Tibial artery (tissue), 4 donors: ENCODE data around the gene MFF.
A peak's percentile ranks its signal among the peaks of the same experiment; 100 is the strongest.

ENCODE experiments used
- DNase-seq, 2 donors: peaks; one replicate each; pipeline ENCODE4 v3.0.0-alpha.2; 2019
- H3K27ac ChIP-seq, 2 donors: fragments of 200-600 bp; sonication (generic) in 1 of 2; 1 replicate in 1 of 2; 2 replicates in 1 of 2; pipeline ENCODE4 v1.5.1; 2018 to 2019; ENCODE audit warnings: mild to moderate bottlenecking in 1 of 2
- H3K27me3 ChIP-seq, 2 donors: fragments of 200-600 bp; sonication (generic) in 1 of 2; one replicate each; pipeline versions ENCODE4 v1.5.1 to v1.6.0; 2016 to 2019
- H3K36me3 ChIP-seq, 3 donors: fragments of 200-600 bp; sonication (generic) in 2 of 3; one replicate each; pipeline ENCODE4 v1.5.1; 2016 to 2019; ENCODE audit warnings: mild to moderate bottlenecking in 2 of 3
- H3K4me1 ChIP-seq, 4 donors: fragments of 200-600 bp; sonication (generic) in 2 of 4; 1 replicate in 3 of 4; 2 replicates in 1 of 4; pipeline ENCODE4 v1.5.1; 2016 to 2019
- H3K4me3 ChIP-seq, 2 donors: fragments of 200-600 bp; sonication (generic) in 1 of 2; 1 replicate in 1 of 2; 2 replicates in 1 of 2; pipeline ENCODE4 v1.5.1; 2018 to 2019; ENCODE audit warnings: mild to moderate bottlenecking in 2 of 2
- H3K9me3 ChIP-seq, 3 donors: fragments of 200-600 bp; sonication (generic) in 1 of 3; one replicate each; pipeline ENCODE4 v1.5.1; 2016 to 2019
- intact Hi-C: fragments of 100-400 bp; cut with DNase I; formaldehyde crosslinking; loops from one replicate; pipeline ENCODE4 v1.15.0; 2023; ENCODE audit warnings: low total_unique reads
- TF ChIP-seq, protein P1 (sequence below), 2 experiments: fragments of 200-600 bp in 1 of 2; fragments of 450-650 bp in 1 of 2; IDR thresholded peaks; one replicate each; pipeline ENCODE4 v1.5.1; 2017 to 2019; ENCODE audit warnings: antibody characterized with exemption in 2 of 2, mild to moderate bottlenecking in 1 of 2, moderate library complexity in 1 of 2

MFF gene

GRCh38 chr2:227322530-227323205, 2.4 kb upstream of the MFF start:
- no peak overlapping the region for H3K4me3 ChIP-seq
- TF ChIP-seq, protein P1, sequence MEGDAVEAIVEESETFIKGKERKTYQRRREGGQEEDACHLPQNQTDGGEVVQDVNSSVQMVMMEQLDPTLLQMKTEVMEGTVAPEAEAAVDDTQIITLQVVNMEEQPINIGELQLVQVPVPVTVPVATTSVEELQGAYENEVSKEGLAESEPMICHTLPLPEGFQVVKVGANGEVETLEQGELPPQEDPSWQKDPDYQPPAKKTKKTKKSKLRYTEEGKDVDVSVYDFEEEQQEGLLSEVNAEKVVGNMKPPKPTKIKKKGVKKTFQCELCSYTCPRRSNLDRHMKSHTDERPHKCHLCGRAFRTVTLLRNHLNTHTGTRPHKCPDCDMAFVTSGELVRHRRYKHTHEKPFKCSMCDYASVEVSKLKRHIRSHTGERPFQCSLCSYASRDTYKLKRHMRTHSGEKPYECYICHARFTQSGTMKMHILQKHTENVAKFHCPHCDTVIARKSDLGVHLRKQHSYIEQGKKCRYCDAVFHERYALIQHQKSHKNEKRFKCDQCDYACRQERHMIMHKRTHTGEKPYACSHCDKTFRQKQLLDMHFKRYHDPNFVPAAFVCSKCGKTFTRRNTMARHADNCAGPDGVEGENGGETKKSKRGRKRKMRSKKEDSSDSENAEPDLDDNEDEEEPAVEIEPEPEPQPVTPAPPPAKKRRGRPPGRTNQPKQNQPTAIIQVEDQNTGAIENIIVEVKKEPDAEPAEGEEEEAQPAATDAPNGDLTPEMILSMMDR (IDR thresholded peaks at IDR 0.05): no peak

DNA sequence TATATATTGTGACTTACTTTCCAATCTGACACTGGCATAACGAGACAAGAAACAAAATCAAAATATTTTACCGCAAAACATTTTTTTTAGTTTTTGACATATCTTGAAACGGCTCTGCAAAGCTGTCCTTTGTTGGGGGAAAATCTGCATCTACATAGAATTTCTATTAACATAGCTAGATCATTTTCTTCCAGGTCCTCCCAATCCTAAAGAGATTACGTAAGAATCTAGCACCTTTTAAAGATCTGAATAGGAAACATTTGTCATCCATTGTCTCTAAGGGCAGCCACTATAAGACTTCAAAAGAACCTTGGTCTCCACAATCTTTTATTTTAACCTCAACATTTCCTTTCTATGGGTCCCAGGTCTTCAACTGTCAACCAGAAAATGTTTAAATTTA, 1.2 kb upstream of the MFF start:
- Histone ChIP-seq H3K9me3 (no peaks in the 10 kb centered on the region), H3K4me3 (no peak overlapping the region), H3K27me3 (no peaks in the 10 kb centered on the region), H3K4me1 (peaks cover 0 to 26% (median 9%) of the 10 kb centered on the region in 4 donors), H3K27ac (no peak overlapping the region), H3K36me3 (no peaks in the 10 kb centered on the region)
- no peak for DNase-seq
- TF ChIP-seq, protein P1 (IDR thresholded peaks at IDR 0.05): no peak
- intact Hi-C loops: no loop called here

More at GRCh38 chr2:227322530-227323205, 2.4 kb upstream of the MFF start:
- no peaks in the 10 kb centered on the region for H3K36me3 ChIP-seq
- intact Hi-C loops: no loop called here
- no peaks in the 10 kb centered on the region for H3K27me3 ChIP-seq
- no peaks in the 10 kb centered on the region for H3K9me3 ChIP-seq
- peaks cover 0 to 20% (median 8%) of the 10 kb centered on the region in 4 donors for H3K4me1 ChIP-seq
- H3K27ac ChIP-seq: no peak overlapping the region
- no peak for DNase-seq

DNA sequence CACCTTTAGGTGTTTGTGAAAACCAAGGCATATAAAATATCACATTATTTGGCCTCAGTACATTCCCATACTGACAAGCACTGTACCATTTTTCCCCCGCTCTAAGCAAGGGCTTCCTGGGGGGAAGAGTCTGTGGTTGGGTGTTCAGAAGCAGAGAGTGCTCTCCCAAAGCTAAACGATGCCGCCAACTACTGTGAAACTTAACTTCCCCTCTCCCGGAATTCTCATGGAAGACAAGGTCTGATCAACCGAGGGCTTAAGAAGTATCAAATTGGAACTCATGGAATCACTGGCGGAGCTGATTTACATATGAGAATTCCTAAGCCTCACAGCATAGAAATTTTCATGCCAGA, 433 bp upstream of the MFF start:
- no peak for DNase-seq
- TF ChIP-seq, protein P1 (IDR thresholded peaks at IDR 0.05): no peak
- H3K27ac ChIP-seq: peak overlapping the region; percentile 91 to 92
- H3K4me1 ChIP-seq: peaks cover 0 to 26% (median 9%) of the 10 kb centered on the region in 4 donors
- intact Hi-C loops: no loop called here
- H3K27me3 ChIP-seq: no peaks in the 10 kb centered on the region
- H3K36me3 ChIP-seq: no peaks in the 10 kb centered on the region
- H3K9me3 ChIP-seq: no peaks in the 10 kb centered on the region
- H3K4me3 ChIP-seq: peak overlapping the region; percentile 93 to 95

DNA sequence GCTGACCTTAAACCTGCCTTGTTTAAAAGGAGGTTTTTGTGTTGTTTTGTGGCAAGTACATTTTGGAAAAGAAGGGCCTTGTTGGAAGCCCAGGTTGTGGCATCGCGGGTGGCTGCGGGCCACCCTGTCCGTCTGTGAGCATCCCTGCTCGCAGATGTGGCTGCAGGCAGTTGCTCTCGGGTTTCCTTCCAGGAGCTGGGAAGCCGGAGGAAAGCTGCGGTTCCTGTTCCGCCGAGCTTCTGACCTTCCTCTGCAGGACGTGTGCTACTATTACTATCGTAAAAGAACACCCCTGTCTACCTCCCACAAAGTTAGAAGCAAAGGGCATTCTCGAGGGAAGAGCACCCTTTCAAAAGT, 766 bp downstream of the MFF start:
- Histone ChIP-seq H3K9me3 (no peaks in the 10 kb centered on the region), H3K4me3 (peak overlapping the region; percentile 93 to 95), H3K27me3 (no peaks in the 10 kb centered on the region), H3K4me1 (peaks cover 0 to 26% (median 9%) of the 10 kb centered on the region in 4 donors), H3K27ac (peak overlapping the region; percentile 91 to 92), H3K36me3 (peaks cover 0 to 8% (median 5%) of the 10 kb centered on the region in 3 donors)
- peak in 1 of 2 donors; percentile 26 for DNase-seq
- TF ChIP-seq, protein P1 (IDR thresholded peaks at IDR 0.05): no peak
- intact Hi-C loops: no loop called here

DNA sequence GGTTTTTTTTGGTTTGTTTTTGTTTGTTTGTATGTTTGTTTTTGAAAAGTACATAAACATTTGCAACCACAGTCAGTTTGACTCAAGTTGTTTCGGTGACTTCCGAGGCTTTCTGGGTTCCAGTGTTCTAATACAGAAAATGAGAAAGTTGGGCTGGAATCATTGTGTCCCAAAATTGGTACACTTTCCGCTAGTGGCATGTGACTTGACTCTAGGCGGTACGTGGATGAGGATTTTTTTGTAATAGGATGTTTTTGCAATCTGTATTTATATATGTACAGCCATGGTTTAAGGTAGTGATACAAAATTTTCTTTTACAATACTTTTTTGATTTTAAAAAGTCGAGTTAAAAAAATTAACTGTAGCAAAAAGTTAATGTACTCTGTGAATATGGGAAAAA, 1.7 kb downstream of the MFF start:
- intact Hi-C loops: no loop called here
- Histone ChIP-seq H3K27ac (no peak overlapping the region), H3K9me3 (no peaks in the 10 kb centered on the region), H3K4me1 (peaks cover 0 to 26% (median 9%) of the 10 kb centered on the region in 4 donors), H3K36me3 (peaks cover 0 to 13% (median 11%) of the 10 kb centered on the region in 3 donors), H3K27me3 (no peaks in the 10 kb centered on the region), H3K4me3 (peak overlapping the region; percentile 93 to 95)
- TF ChIP-seq, protein P1 (IDR thresholded peaks at IDR 0.05): no peak
- no peak for DNase-seq
